A673 (cell line): ENCODE results near the gene OR51B2. TPM values are rescaled to one million over a fixed set of nuclear protein-coding genes. Genes with fewer than 3 reads are reported as not detected.

Source experiments
- BruUV-seq: library from RNA; stranded (reverse); fragments of 400-500 nt; replicated peaks from 2 replicates; lab custom pipeline; 2021; lab: Mats Ljungman, UMichigan
- CTCF ChIA-PET: fragments of 300-600 bp; sonication (Branson Sonifier 250); formaldehyde crosslinking; loops from one replicate; lab custom pipeline; 2022; ENCODE audit warnings: antibody characterized with exemption; lab: Charles Lee
- POLR2A ChIA-PET: fragments of 300-600 bp; sonication (Branson Sonifier 250); formaldehyde crosslinking; loops from one replicate; lab custom pipeline; 2022; ENCODE audit warnings: antibody characterized with exemption; ENCODE audit not compliant: low non-redundant PET; lab: Charles Lee
- DNase-seq: peaks from one replicate; pipeline ENCODE4 v3.0.0-alpha.2; 2015; ENCODE audit warnings: low spot score
- H3K27ac ChIP-seq: fragments of 200-600 bp; sonication (generic); 2 replicates; pipeline ENCODE4 v1.5.1; 2016; ENCODE audit warnings: mixed run types, low read depth, mild to moderate bottlenecking, mixed read lengths, antibody characterized with exemption, low read length; ENCODE audit not compliant: poor library complexity, severe bottlenecking
- H3K27me3 ChIP-seq: fragments of 200-600 bp; sonication (generic); replicated peaks from 2 replicates; pipeline ENCODE4 v1.6.1; 2017; ENCODE audit warnings: mixed run types, low read depth, mild to moderate bottlenecking, mixed read lengths, antibody characterized with exemption, low read length; ENCODE audit not compliant: insufficient read depth, poor library complexity
- H3K36me3 ChIP-seq: fragments of 200-600 bp; sonication (generic); 2 replicates; pipeline ENCODE4 v1.6.1; 2016; ENCODE audit warnings: mixed run types, mild to moderate bottlenecking, mixed read lengths, antibody characterized with exemption, low read length; ENCODE audit not compliant: insufficient read depth, poor library complexity, severe bottlenecking
- H3K4me1 ChIP-seq: fragments of 200-600 bp; sonication (generic); 2 replicates; pipeline ENCODE4 v1.6.1; 2017; ENCODE audit warnings: mixed run types, mild to moderate bottlenecking, mixed read lengths, antibody characterized with exemption, low read length; ENCODE audit not compliant: insufficient read depth, poor library complexity, severe bottlenecking
- H3K4me3 ChIP-seq: fragments of 200-600 bp; sonication (generic); 2 replicates; pipeline ENCODE4 v1.5.1; 2016; ENCODE audit warnings: low read depth, mixed run types, mild to moderate bottlenecking, mixed read lengths, low read length; ENCODE audit not compliant: poor library complexity, severe bottlenecking
- H3K9me3 ChIP-seq: fragments of 200-600 bp; sonication (generic); 2 replicates; pipeline ENCODE4 v1.6.1; 2016; ENCODE audit warnings: mixed run types, low read depth, mild to moderate bottlenecking, mixed read lengths, antibody characterized with exemption, low read length; ENCODE audit not compliant: poor library complexity, severe bottlenecking
- CTCF ChIP-seq: fragments of 300-800, 200-600 bp; sonication (generic); conservative IDR thresholded peaks from 2 replicates; pipeline ENCODE4 v1.5.1; 2017; ENCODE audit warnings: low read depth, mild to moderate bottlenecking, antibody characterized with exemption, low read length, moderate library complexity, mixed read lengths
- EZH2 ChIP-seq: fragments of 200-600 bp; sonication (generic); IDR thresholded peaks from 2 replicates; pipeline ENCODE4 v1.6.1; 2017; ENCODE audit warnings: borderline replicate concordance, low read depth, mild to moderate bottlenecking, mixed read lengths, antibody characterized with exemption, low read length; ENCODE audit not compliant: poor library complexity, severe bottlenecking
- intact Hi-C: fragments of 100-400 bp; cut with micrococcal nuclease; formaldehyde crosslinking; loops from one replicate; pipeline ENCODE4 v1.10.0; 2022; ENCODE audit not compliant: unreplicated experiment
- total RNA-seq: library from RNA; stranded (reverse); gene quantifications from 2 replicates; pipeline ENCODE4 v1.2.3, GENCODE V29; 2021

Gene OR51B2
- total RNA-seq, 1 experiment from 2014 or later = not detected

- H3K36me3 ChIP-seq = no peaks in the 10 kb centered on the region
- POLR2A ChIA-PET = no interaction called here
- no peak for TF ChIP-seq EZH2
- TF ChIP-seq CTCF = no peak
- H3K4me3 ChIP-seq = no peak overlapping the region
- DNase-seq = no peak
- no TSS peak for BruUV-seq
- intact Hi-C loops = no loop called here
- no peaks in the 10 kb centered on the region for H3K4me1 ChIP-seq
- CTCF ChIA-PET = no interaction called here
- no peaks in the 10 kb centered on the region for H3K27me3 ChIP-seq
- H3K9me3 ChIP-seq = no peaks in the 10 kb centered on the region
- H3K27ac ChIP-seq = no peak overlapping the region
Measured at GRCh38 chr11:5274395-5274794, 49.7 kb downstream of the OR51B2 start.

Other genes with a start within 250 kb of the OR51B2 start
- gene OR52A5, start 185.9 kb downstream of the OR51B2 start, total RNA-seq = not detected in 2 replicates
- not detected in 2 replicates for gene OR52A1, start 169.5 kb downstream of the OR51B2 start, total RNA-seq
- not detected in 2 replicates for gene OR51V1, start 123.6 kb downstream of the OR51B2 start, total RNA-seq
- not detected in 2 replicates for gene HBB, start 97.2 kb downstream of the OR51B2 start, total RNA-seq
- not detected in 2 replicates for gene HBD, start 89.8 kb downstream of the OR51B2 start, total RNA-seq
- gene HBG1, start 74.4 kb downstream of the OR51B2 start, total RNA-seq = not detected in 2 replicates
- not detected in 2 replicates for gene HBG2, start 69.5 kb downstream of the OR51B2 start, total RNA-seq
- not detected in 2 replicates for gene HBE1, start 54.4 kb downstream of the OR51B2 start, total RNA-seq
- gene OR51B4, start 22.4 kb downstream of the OR51B2 start, total RNA-seq = not detected in 2 replicates
- not detected in 2 replicates for gene OR51B5, start 19.2 kb upstream of the OR51B2 start, total RNA-seq
- not detected in 2 replicates for gene OR51B6, start 27.2 kb upstream of the OR51B2 start, total RNA-seq
- not detected in 2 replicates for gene OR51M1, start 59.5 kb upstream of the OR51B2 start, total RNA-seq
- gene OR51Q1, start 97.8 kb upstream of the OR51B2 start, total RNA-seq = not detected in 2 replicates
- gene OR51I1, start 117.2 kb upstream of the OR51B2 start, total RNA-seq = not detected in 2 replicates
- gene OR51I2, start 125.0 kb upstream of the OR51B2 start, total RNA-seq = not detected in 2 replicates
- gene OR52D1, start 164.4 kb upstream of the OR51B2 start, total RNA-seq = not detected in 2 replicates
- gene UBQLN3, start 185.7 kb upstream of the OR51B2 start, total RNA-seq = not detected in 2 replicates
- gene UBQLNL, start 192.4 kb upstream of the OR51B2 start, total RNA-seq = not detected in 2 replicates
- gene OR52H1, start 224.2 kb upstream of the OR51B2 start, total RNA-seq = not detected in 2 replicates